Right lobe of liver (tissue), 6 donors: Measurements from ENCODE around the gene VCX. TPM values are rescaled to one million over a fixed set of nuclear protein-coding genes. Genes with fewer than 3 reads are reported as not detected.

Experiments used
- ATAC-seq, 4 donors: fragments of 200-7000 bp; cut with Tn5 transposase; one replicate each; pipeline ENCODE4 v1.9.1; 2020; ENCODE audit warnings: mild to moderate bottlenecking in 4 of 4, moderate library complexity in 4 of 4
- DNase-seq, 3 donors: peaks; one replicate each; pipeline ENCODE4 v3.0.0-alpha.2; 2020
- H3K27ac ChIP-seq, 3 donors: fragments of 200-600 bp; one replicate each; pipeline ENCODE4 v1.8.0; 2022
- H3K27me3 ChIP-seq, 2 donors: fragments of 200-600 bp; one replicate each; pipeline ENCODE4 v1.8.0; 2022
- H3K36me3 ChIP-seq, 4 donors: fragments of 200-600 bp; sonication (generic) in 1 of 4; one replicate each; pipeline versions ENCODE4 v1.5.1 to v1.8.0; 2017 to 2022; ENCODE audit warnings: control low read depth in 1 of 4
- H3K4me1 ChIP-seq, 4 donors: fragments of 200-600 bp; sonication (generic) in 1 of 4; one replicate each; pipeline versions ENCODE4 v1.5.1 to v1.8.0; 2017 to 2022; ENCODE audit warnings: control low read depth in 1 of 4
- H3K4me3 ChIP-seq, 3 donors: fragments of 200-600 bp; one replicate each; pipeline ENCODE4 v1.8.0; 2022
- H3K9me3 ChIP-seq, 4 donors: fragments of 200-600 bp; sonication (generic) in 1 of 4; one replicate each; pipeline versions ENCODE4 v1.5.1 to v1.8.0; 2017 to 2022; ENCODE audit warnings: control low read depth in 1 of 4
- POLR2A ChIP-seq: fragments of 450-650 bp; IDR thresholded peaks from one replicate; pipeline ENCODE4 v1.6.1; 2017; ENCODE audit warnings: antibody characterized with exemption, mild to moderate bottlenecking
- WGBS: methylation state at CpG from one replicate; pipeline ENCODE4 v1.1.6; 2018; ENCODE audit warnings: low coverage, low lambda C conversion rate; ENCODE audit not compliant: insufficient coverage; ENCODE audit errors: missing lambda C conversion rate; 5-methylcytosine and 5-hydroxymethylcytosine counted together
- intact Hi-C, 2 donors: fragments of 100-400 bp; cut with DNase I; formaldehyde crosslinking; loops; one replicate each; pipeline versions ENCODE4 v1.11.2 to v1.14.1; 2022
- total RNA-seq, 6 experiments: library from RNA; depleted of rRNA in 2 of 6; stranded (reverse); fragments of >200 nt in 2 of 6; fragmentation: NEBNext Ultra II Directional in 3 of 6; extraction: Animal tissue kit (Norgen Biotek cat#: 25700) in 3 of 6; gene quantifications; one replicate each; pipeline versions ENCODE4 v1.1.0 to v1.2.4, GENCODE V29; 2016 to 2023
- TF ChIP-seq, protein P1 (sequence below), 4 donors: fragments of 200-600 bp in 3 of 4; fragments of 450-650 bp in 1 of 4; IDR thresholded peaks; one replicate each; pipeline versions ENCODE4 v1.5.1 to v1.8.0; 2016 to 2022; ENCODE audit warnings: antibody characterized with exemption in 4 of 4, mild to moderate bottlenecking in 2 of 4
- donor health status: DM: no; HTN: yes; CAD: no.
- donor health status: DM: no; HTN: no; CAD: no.
- donor health status: DM: no; HTN: no; CAD: no.
- donor health status: DM: no; HTN: yes; CAD: no.
- donor health status: DM: no; HTN: yes; CAD: no.

Gene VCX
- total RNA-seq, 6 experiments from 2014 or later, result not detected

DNA sequence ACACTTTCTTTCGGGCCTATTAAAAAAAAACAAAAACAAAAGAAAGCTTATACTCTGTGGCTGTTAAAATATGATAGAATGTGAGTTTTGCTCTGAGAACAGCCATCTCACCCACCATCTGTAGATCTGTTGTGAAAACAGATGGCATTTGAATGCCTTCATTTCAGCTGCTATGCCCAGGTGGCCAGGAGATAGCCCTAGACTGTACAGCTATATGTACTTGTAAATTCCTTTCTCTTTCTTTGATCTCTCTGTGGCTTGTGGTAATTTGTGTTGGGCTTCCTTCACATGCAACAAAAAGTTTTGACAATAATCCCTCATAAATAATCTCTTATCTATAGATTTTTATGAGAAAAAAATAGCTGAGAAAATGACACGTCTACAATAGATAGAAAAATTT, 46.2 kb downstream of the VCX start:
- no peak for ATAC-seq
- Histone ChIP-seq H3K27me3 (no peaks in the 10 kb centered on the region), H3K9me3 (no peaks in the 10 kb centered on the region), H3K36me3 (no peaks in the 10 kb centered on the region), H3K27ac (no peak overlapping the region), H3K4me3 (no peak overlapping the region), H3K4me1 (no peaks in the 10 kb centered on the region)
- DNase-seq, result no peak
- intact Hi-C loops, result no loop called here
- TF ChIP-seq POLR2A, result no peak
- TF ChIP-seq, protein P1, sequence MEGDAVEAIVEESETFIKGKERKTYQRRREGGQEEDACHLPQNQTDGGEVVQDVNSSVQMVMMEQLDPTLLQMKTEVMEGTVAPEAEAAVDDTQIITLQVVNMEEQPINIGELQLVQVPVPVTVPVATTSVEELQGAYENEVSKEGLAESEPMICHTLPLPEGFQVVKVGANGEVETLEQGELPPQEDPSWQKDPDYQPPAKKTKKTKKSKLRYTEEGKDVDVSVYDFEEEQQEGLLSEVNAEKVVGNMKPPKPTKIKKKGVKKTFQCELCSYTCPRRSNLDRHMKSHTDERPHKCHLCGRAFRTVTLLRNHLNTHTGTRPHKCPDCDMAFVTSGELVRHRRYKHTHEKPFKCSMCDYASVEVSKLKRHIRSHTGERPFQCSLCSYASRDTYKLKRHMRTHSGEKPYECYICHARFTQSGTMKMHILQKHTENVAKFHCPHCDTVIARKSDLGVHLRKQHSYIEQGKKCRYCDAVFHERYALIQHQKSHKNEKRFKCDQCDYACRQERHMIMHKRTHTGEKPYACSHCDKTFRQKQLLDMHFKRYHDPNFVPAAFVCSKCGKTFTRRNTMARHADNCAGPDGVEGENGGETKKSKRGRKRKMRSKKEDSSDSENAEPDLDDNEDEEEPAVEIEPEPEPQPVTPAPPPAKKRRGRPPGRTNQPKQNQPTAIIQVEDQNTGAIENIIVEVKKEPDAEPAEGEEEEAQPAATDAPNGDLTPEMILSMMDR (IDR thresholded peaks at IDR 0.05), result no peak
- WGBS, result 72% methylated on average over 2 of the region's 2 CpGs

DNA sequence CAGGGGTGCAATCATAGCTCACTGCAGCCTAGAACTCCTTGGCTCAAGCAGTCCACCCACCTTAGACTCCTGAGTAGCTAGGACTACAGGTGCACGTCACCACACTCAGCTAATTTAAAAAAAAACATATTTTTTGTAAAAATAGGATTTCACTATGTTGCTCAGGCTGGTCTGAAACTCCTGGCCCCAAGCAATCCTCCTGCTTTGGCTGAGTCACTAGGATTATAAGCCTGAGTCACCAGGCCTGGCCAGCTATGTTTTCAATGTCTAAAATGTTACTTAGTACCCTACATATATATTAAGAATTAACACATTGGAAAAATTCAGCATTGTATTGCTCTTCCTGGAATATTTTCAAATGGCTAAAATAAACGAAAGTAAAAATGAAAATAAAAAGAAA, 46.7 kb downstream of the VCX start:
- H3K4me3 ChIP-seq, result no peak overlapping the region
- H3K27me3 ChIP-seq, result no peaks in the 10 kb centered on the region
- no peaks in the 10 kb centered on the region for H3K4me1 ChIP-seq
- H3K27ac ChIP-seq, result no peak overlapping the region
- intact Hi-C loops, result no loop called here
- no peak for TF ChIP-seq POLR2A
- TF ChIP-seq, protein P1 (IDR thresholded peaks at IDR 0.05), result no peak
- H3K9me3 ChIP-seq, result no peaks in the 10 kb centered on the region
- DNase-seq (no peak), ATAC-seq (no peak)
- no peaks in the 10 kb centered on the region for H3K36me3 ChIP-seq
- WGBS, result 60% methylated on average over 2 of the region's 2 CpGs

DNA sequence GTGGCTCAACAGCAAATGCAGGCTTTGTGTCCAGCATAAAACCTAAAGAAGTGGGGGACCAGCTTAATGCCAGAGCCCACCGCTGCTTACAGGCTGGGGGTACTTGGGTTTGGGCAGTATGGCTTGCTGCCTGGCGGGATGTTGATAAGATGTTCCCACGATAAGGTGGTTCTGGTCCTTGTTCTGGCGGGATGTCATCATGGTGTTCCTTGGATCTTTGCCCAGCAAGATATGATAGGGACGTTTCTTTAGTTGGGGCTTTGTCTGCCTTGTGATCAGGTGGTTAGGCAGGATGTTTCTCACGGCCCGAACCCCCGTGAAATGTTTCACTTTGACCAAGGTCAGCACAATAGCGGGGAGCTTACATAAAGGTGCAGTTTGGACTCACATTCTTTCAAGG, 49.0 kb downstream of the VCX start:
- no peaks in the 10 kb centered on the region for H3K9me3 ChIP-seq
- ATAC-seq, result peak in 3 of 4 donors; percentile 17 to 46 (median 45)
- DNase-seq, result peak in 1 of 3 donors; percentile 35

More for the DNA sequence above, 49.0 kb downstream of the VCX start:
- whole genome bisulfite sequencing, result 31% methylated on average over 8 of the region's 9 CpGs
- Histone ChIP-seq H3K4me1 (no peaks in the 10 kb centered on the region), H3K27me3 (no peaks in the 10 kb centered on the region), H3K27ac (no peak overlapping the region), H3K36me3 (no peaks in the 10 kb centered on the region), H3K4me3 (no peak overlapping the region)
- intact Hi-C loops, result no loop called here
- no peak for TF ChIP-seq POLR2A
- TF ChIP-seq, protein P1 (IDR thresholded peaks at IDR 0.05), result no peak

Other genes starting within 250 kb of the VCX start
- gene PNPLA4, start 84.2 kb downstream of the VCX start, total RNA-seq, result 10 to 100 TPM; 14.4 to 48.7 (median 26.2) TPM